Hematopoietic multipotent progenitor cell (in vitro differentiated cells): ENCODE results near the gene ARFGAP1. TPM values are rescaled to one million over a fixed set of nuclear protein-coding genes. Genes with fewer than 3 reads are reported as not detected.
"Not testable (repeated sequence)": the region's sequence is repeated elsewhere in the genome, so short reads cannot be mapped to it uniquely, and the experiment has no call there.

Experiments
- DNase-seq, 3 donors: peaks; one replicate each; pipeline ENCODE4 v3.0.0-alpha.2; 2011 to 2015; ENCODE audit warnings: low read depth in 2 of 3, low spot score in 2 of 3
- small RNA-seq: library from RNA; depleted of rRNA; stranded (forward); fragments of <200 nt; gene quantifications from one replicate; pipeline ENCODE3, GENCODE V24; 2012
- total RNA-seq: library from RNA; depleted of rRNA; stranded (reverse); fragments of >200 nt; gene quantifications from one replicate; pipeline ENCODE4 v1.2.3, GENCODE V29; 2012

Gene ARFGAP1
- total RNA-seq, 1 donor, result 60.9 TPM

- DNase-seq, result no peak
These were observed 56.9 kb downstream of the ARFGAP1 start for GRCh38 chr20:63329331-63330083.

GRCh38 chr20:63330084-63330760, 57.6 kb downstream of the ARFGAP1 start:
- no peak for DNase-seq

DNA sequence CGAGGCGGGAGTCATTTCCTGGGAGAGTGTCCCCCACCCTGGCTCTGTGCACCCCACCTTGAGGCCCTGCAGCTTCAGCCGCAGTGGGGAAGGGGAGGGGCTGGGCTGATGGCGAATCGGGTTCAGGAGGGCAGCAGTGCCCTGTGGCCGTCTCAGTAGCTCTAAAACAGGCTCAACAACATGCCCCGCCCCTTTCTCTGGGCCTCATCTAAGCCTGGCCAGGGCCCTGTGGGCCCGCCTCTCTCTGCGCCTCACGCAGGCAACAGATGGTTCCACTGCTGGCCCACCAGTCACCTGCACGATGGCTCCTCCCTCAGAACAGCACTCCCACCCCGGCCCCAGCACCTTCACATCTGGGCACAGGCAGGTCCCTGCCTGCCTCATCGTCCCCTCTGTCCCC, 58.3 kb downstream of the ARFGAP1 start:
- no peak for DNase-seq

DNA sequence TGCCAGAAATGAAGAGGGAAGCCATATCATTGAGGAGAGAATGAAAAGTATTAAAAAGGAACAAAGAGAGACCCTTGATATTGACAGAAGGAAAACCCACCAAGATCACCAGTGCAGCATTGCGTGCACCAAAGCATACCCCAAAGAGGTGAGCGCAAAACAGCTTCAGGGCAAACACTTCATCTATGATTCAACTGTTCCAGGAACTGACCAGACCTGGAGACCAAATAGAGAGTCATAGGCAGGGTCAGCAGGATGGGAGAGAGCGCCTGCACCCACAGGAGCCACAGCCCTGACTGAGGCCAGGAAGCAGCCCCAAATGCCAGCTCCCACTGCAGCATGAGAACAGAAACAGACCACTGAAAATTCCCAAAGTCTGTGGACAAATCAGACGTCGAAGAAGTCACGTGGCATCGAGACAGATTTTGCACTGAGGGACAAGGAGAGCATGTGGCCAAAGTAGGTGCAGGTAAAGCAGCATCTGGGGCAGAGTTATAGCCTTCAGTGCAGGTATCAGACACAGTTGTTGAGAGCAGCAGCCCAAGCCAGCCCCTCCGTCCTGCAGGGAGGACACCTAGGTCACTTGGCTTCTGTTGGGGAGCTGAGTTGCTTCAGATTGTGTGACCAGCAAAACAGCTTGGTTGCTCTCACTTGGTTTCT, 59.3 kb downstream of the ARFGAP1 start:
- DNase-seq, result no peak

- DNase-seq, result no peak
These were observed 60.1 kb downstream of the ARFGAP1 start for GRCh38 chr20:63332488-63333240.

DNA sequence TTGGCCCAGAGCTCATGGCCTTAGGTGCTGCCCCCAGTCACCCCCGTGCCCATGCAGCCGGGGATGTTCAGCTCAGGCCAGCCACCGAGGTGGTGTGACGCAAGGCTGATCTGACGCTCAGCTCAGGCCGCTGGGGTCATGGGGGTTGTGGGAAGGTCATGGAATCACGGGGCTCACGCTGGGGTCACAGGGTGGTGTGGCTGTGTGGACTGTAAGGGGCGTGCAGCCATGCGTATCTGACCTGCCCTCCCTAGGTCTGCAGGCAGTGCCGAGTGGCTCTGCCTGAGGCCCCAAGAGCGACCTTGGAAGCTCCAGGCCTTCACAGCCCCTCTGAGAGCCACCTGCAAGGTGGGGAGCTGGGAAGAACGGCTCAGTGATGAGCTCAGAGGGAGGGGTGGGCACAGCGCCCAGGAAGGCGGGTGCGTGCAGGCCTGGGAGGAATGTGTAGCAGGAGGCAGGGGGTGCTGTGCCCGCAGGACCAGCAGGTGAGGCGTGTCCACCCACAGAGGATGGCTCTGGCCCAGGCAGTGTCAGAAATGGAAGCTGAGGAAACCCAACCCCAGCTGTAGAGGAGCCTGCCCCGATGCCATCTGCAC, 60.7 kb downstream of the ARFGAP1 start:
- no peak for DNase-seq

- no peak for DNase-seq
These were observed 61.7 kb downstream of the ARFGAP1 start for GRCh38 chr20:63334356-63334755.

DNA sequence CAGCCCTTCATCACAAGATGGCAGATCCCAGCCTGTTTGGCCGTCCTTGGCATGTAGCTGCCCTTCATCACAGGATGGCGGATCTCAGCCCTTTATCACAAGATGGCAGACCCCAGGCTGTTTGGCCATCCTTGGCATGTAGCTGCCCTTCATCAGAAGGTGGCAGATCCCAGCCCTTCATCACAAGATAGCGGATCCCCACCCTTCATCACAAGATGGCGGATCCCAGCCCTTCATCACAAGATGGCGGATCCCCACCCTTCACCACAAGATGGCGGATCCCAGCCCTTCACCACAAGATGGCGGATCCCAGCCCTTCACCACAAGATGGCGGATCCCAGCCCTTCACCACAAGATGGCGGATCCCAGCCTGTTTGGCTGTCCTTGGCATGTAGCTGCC, 62.4 kb downstream of the ARFGAP1 start:
- not testable (repeated sequence) for DNase-seq

DNA sequence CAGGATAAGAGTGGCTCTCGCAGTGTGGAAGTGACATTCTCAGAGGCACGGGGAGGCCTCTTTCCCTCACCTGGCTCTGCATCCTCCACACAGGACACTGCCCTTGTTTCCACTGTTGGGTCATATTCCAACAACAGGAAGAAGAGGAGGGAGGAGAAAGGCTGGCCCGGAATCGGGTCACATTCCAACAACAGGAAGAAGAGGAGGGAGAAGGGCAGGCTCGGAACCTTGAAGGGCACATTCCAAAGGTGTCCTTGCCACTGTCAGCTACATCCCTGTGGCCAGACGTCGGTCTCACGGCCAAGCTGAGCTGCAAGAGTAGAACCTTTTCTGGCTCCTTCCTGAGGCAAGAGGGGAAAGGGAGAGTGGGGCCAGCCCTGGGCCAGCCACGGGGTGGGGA, 63.1 kb downstream of the ARFGAP1 start:
- no peak for DNase-seq

- DNase-seq, result no peak
These were observed 63.7 kb downstream of the ARFGAP1 start for GRCh38 chr20:63336232-63336752.

- DNase-seq, result no peak
These were observed 65.3 kb downstream of the ARFGAP1 start for GRCh38 chr20:63337786-63338420.

Small RNAs within 50 kb of the gene (small RNA-seq; reads per million reads assigned to genes)
- gene MIR3196 (not detected), gene MIR4326 (not detected), gene RNU6-994P (not detected)

Other genes starting within 250 kb of the ARFGAP1 start
- 23.4 TPM for gene YTHDF1, start 56.7 kb upstream of the ARFGAP1 start, total RNA-seq
- gene BIRC7, start 36.9 kb upstream of the ARFGAP1 start, total RNA-seq, result not detected
- gene NKAIN4, start 18.4 kb upstream of the ARFGAP1 start, total RNA-seq, result not detected
- gene COL20A1, start 20.4 kb downstream of the ARFGAP1 start, total RNA-seq, result not detected
- not detected for gene CHRNA4, start 88.5 kb downstream of the ARFGAP1 start, total RNA-seq
- gene KCNQ2, start 199.8 kb downstream of the ARFGAP1 start, total RNA-seq, result 0.27 TPM
- 0.27 TPM for gene EEF1A2, start 226.3 kb downstream of the ARFGAP1 start, total RNA-seq
- gene PPDPF, start 248.0 kb downstream of the ARFGAP1 start, total RNA-seq, result 87.3 TPM